ENCODE results near the gene ABAT.
"Not testable (repeated sequence)": the region's sequence is repeated elsewhere in the genome, so short reads cannot be mapped to it uniquely, and the experiment has no call there.

Gene ABAT

DNA sequence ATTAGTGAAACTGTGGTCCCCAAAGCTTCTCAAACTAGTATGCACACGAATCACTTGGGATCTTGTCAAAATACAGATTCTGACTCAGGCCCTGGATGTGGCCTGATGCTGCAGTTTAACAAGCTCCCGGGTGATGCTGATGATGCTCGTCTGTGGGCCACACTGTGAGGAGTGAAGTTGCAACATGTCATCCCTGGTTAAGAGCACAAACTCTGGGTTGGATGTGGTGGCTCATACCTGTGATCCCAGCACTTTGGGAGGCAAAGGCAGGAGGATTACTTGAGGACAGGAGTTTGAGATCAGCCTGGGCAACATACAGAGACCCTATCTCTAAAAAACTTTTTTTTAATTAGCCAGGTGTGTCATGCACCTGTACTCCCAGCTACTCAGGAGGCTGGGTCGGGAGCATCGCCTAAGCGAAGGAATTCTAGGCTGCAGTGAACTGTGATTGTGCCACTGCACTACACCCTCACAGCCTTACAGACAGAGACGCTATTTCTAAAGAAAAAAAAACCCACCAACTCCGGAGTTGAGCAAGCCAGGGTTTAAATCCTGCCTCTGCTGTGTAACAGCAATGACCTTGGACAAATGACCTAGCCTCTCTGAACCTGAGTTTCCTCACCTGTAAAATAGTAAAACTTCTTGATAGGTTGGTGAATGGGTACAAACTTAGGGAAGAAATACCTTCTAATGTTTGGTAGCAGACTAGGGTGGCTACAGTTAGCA lies 24.4 kb upstream of the ABAT start:
- no peak for DNase-seq

DNA sequence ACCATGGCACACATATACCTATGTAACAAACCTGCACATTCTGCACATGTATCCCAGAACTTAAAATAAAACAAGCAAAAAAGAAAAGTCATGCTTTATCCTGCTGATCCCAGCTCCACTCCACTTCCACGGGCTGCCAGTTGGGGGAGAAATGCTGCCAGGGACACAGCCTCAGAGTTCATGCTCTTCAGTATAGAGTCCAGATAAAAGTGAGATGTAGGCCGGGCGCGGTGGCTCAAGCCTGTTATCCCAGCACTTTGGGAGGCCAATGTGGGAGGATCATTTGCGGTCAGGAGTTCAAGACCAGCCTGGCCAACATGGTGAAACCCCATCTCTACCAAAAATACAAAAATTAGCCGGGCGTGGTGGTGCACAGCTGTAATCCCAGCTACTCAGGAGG lies 22.5 kb upstream of the ABAT start:
- not testable (repeated sequence) for DNase-seq

DNA sequence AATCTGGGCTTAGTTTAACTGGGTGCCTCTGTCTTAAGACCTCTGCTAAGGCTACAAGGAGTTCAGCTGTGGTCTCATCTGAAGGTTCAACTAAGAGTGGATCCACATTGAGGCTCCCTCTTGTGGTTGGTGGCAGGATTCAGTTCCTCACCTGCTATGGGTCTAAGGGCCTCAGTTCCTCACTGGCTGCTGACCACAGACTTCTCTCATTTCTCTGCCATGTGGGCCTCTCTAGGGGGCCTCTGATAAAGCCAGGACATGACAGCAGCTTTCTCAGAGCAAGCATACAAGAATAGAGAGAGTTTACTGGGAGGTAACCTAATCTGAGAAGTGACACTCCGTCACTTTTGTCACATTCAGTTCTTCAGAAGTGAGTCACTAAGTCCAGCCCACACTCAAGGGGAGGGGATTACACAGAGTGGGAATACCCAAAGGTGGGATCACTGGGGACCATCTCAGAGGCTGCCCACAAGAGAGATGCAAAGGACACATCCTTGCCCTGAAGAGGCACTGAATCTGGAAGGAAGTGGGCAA lies 19.2 kb upstream of the ABAT start:
- no peak for DNase-seq

DNA sequence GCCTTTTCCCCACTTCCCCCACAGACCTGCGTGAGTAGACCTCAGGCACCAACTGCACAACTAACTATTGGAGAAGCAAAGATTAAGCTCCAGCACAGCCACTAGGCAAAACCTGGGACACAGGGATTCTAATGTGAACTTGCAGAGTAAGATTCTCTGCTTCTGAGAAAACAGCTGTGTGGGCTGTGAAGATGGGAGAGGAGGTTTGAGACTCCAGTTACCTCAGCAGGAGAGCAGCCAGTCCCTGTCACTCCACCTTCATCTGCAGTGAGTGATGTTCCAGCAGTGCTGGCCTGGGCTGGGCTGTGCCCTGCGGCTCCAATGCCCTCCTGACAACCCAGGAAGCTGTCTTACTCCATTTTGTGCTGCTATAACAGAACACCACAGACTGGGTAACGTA lies 18.0 kb upstream of the ABAT start:
- DNase-seq = no peak

DNA sequence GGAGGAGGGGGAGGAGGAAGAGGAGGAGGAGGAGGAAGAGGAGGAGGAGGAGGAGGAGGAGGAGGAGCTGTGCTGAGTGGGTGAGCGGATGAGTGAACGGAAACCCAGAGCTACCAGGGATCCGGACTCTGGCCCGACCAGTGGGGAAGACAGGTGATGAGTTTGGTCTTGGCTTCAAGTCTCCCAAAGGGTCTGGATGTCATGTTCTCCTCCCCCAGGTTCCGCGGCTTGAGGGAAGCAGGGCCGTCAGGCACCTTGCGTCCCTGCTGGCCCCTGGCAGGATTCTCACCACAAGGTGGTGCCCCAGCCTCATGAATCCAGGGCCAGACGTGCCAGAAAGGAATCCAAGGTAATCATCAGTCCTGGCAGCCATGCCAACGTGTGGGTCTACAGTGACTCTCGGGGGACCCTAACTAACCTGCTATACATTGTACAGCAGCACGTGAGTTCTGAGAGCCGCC lies 13.5 kb upstream of the ABAT start:
- peak; percentile 50 for DNase-seq

DNA sequence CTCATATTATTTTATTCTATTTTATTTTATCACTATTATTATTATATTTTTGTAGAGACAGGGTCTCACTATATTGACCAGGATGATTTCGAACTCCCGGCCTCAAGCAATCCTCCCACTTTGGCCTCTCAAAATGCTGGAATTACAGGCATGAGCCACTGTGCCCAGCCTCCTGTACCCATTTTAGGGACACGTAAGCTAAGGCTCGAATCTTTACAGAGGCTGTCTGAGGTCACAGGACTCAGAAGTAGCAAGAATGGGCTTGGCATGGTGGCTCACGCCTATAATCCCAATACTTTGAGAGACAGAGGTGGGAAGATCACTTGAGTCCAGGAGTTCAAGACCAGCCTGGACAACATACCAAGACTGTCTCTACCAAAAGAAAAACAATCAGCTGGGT lies 12.7 kb upstream of the ABAT start:
- DNase-seq = no peak

DNA sequence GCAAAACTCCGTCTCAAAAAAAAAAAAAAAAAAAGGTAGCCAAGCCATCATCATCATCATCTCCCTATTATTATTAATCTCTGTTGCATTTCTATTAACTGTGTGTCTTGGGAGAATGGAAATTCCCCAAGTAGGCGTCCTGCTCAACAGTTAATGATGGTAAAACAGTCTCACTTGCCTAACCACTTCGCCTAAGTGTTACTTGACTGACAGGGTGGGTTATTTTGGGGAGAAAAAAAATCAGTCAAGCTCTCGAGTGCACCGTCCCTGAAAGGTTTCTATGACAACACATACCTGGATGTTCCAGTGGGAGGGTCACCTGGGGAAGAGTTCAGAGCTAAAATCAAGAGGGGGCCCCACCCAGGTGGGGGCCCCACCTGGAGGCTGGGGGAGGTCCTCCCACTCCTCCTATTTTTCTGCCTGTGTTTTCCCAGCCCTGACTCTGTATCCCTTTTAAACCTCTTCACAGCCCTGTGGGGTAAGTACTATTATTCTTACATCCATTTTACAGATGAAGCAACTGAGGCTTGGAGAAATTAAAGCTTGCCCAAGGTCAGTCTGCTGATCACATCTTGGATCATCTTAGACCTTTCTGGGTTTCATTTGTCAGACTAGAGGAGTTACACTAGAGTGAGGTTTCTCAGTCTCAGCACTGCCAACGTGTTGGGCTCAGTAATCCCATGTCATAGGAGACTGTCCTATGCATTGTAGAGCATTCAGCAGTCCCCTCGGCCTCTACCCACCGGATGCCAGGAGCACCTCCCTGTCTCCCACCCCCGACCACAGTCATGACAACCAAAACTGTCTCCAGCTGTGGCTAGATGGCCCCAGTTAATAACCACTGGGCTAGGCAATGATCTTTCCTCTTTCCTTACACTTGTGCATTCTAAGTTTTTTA lies 11.0 kb upstream of the ABAT start:
- no peak for DNase-seq

DNA sequence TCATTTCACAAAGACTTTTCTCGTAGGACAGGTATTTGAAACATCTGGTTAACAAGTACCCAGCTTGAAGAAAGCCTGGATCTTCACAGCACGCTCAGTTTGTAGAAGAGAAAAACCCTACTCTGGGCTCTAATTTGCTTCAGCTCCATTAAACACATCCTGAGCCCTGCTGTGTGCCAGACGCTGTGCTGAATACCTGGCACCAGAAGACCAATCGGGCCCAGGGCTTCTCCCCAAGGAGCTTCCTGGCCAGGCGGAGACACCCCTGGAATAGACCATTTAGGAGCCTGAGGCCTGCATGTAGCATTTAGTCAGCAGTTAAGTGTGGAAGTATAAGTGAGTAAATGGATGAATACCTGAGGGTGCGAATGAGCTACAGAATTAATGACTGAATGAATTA lies 8.9 kb upstream of the ABAT start:
- DNase-seq = no peak

DNA sequence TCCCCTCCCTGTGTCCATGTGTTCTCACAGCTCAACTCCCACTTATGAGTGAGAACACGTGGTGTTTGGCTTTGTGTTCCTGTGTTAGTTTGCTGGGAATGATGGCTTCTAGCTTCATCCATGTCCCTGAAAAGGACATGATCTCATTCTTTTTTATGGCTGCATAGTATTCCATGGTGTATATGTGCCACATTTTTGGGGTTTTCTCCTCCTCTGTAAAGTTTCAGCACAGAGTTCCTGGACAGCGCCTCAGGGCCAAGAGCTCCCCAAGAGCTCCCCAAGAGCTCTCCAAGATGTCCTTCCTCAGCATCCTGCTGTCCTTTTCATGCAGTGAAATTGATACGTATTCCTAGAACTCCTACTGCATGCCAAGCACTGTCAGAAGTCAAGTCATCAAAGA lies 6.9 kb upstream of the ABAT start:
- no peak for DNase-seq

DNA sequence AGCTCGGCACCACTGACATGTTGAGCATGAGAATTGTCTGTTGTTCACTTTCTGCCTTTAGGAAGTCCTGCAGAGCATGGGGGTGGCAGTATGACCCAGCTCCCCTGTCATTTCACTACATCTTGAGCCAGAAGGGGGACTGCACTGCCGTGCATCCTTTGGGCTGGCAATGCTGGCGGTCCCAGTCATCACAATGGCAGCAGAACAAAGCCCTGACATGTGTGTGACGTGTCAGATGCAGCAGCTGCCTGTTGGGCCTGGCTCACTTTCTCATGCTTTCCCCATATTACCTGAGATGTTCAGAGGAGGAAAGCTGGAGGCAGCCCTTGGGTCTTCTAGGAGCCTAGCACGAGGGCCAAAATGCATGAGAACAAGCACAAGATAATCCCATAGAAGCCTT lies 6.3 kb upstream of the ABAT start:
- DNase-seq = no peak

DNA sequence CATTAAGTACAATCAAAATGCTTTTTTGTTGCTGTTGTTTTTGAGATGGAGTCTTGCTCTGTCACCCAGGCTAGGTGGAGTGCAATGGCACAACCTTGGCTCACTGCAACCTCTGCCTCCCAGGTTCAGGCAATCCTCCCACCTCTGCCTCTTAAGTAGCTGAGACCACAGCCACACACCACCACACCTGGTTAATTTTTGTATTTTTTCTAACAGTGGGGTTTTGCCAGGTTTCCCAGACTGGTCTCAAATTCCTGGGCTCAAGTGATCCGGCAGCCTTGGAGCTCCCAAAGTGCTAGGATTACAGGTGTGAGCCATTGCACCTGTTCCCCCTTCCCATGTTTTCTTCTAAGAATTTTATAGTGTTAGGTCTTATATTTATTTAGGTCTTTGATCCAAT lies 4.9 kb upstream of the ABAT start:
- no peak for DNase-seq

DNA sequence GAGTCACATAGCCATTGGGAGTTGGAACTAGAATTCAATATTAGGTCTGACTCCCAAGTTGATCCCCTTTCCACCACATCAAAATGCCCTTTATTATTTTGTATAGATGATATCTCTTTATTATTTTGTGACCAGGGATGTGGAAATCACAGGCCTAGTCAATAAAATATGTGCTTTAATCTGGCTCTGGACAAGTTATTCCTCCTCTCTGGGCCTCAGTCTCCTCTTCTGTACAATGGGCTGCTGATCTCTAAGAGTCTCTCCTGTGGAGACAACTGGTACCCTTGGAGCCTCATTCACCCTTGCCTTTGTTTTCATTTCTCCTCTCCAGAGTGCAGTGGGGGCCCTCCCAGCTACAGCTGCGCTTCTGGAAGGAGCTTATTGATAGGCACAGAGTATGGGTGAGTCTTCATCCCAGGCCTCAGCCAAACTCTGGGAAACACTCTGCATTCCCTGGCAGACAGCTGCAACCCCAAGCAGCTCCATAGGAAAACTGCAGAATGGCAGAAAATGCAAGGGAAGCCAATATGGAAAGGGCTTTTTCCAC lies 4.3 kb upstream of the ABAT start:
- DNase-seq = no peak

DNA sequence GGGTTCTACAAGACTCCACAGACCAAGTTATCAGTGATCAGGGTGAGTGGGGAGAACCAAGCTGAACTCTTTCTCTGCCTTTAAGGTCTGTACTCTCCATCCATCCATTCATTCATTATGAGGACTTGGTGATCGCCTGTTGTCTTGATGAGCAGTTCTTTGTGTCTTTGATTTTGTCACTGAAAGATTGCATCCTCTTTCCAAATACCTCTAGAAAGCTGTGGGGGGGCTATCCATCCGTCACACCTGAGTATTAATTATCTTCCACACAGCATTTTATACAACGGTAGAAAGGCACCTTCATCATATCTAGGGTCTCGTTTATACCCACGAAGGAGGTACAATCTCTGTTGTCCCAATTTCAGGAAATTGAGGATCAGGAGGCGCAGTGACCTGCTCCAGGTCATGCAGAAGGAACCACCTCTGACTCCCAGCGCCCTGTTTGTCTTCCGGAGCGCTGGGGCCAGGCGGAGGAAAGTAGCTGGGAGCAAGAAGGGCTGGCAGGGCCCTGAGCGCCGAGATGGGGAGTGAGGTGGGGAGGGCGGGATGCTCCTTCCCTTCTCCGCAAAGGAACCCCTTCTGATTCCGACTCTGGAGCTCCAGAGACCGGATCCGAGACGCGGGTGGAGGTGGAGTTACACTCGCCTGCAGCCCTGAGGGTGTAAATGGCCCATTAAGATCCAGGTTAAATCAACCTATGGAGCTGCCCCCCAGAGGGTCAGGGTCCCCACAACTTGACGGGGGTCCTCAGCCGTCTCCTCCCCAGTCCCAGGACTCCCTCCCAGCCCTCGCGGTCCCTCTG lies 605 bp upstream of the ABAT start:
- no peak for DNase-seq

DNA sequence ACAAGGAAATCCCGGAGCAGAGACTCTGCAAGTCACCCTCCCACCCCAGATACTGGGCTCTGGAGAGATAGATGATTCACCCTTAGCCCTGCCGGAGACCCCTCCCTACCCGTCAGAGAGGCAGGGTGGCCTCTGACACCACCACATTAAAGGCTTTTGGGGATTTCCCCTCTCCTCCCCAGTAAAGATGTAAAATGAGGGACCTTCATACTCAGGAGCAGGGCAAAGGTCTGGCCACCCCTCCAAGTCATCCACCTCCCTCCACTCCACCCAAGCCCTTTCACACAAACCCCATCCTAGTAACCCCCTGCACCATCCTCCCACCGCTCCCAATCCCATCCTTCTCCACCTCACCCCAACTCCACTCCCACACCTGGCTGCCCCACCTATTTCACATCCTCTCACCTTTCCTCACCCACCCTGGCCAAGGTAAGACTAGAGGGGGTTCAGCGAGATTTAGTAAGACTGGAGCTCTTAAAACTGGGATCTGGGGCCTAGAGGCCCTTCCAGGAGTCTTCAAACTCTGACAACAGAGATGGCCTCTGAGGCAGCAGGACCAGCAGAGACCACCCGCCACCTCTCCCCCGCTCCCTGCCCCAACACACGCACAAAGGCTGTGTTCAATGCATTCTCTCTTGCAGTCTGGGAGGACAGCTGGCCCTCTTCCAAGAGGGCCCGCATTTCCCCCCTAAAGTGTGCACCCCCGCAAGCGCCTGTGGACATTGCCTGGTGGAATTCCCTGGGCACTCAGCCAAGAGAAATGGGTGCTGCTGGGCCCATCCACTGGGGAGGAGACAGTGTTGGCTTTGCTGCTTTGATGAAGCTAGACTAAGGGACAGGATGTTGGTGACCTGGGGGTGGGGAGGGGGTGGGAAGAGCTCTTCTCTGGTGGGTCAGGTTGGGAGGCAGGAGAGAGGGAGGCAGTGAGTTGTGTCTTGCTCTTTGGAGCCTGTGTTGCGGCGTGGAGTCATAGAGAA lies 1.1 kb downstream of the ABAT start:
- DNase-seq = peak; percentile 9

DNA sequence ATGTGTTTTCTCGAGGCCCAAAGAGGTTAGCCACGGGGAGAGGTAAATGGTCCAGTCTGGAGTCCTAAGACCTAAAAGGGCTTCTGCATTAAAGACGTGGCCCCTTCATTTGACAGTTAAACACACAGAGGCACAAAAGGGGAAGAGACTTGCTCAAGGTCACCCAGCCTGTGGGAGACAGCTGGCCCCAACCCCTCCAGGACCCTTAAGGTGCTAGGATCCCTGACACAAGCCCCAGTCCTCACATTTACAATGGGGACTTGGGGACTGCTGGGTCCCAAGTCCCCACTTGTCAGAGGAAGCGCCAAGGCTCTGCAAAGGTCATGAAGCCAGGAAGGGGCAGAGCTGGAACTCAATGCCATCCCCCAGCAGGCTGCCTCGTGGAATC lies 1.7 kb downstream of the ABAT start:
- DNase-seq = no peak

DNA sequence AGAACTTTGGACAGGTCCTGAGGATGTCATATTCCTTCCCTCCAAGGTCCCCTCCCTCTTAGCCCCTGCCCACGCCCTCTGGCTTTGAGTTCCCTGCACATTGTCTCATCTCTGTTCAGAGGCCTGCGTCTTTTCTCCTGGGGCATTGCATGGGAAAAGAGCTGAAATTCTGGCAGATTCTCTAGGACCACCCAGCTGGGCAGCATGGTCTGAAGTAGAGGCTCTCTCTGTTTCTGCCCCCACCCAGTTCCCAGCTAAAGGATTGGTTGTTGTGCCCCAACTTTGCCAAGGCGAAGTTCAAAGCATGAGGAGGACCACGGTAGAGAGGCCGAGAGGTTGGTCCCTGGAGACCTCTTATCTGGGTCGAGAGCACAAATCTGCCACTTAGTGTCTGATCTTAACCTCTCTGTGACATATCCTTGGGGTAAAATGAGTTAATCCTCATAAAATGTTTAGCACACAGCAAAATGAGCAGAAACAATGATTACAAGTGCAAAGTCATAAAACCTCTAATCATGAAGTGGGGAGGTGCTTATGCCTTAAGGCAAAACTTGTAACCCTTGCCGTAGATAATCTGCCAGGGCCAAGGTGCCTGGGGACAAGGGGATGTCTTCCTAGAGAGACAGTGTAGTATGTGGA lies 2.4 kb downstream of the ABAT start:
- no peak for DNase-seq

DNA sequence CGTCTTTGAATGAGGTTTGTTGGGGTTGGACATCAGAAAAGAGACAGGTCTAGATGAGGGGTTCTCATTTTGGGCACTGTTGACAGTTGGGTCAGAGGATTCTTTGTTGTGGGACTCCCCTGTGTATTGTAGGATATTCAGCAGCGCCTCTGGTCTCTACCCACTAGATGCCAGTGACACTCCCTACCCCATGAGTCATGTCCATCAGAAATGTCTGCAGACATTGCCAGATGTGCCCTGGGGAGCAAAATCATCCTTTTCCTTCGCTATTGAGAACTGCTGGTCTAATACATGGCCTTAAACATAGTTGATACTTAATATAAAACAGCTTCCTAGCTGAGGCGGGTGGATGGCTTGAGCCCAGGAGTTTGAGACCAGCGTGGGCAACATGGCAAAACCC lies 3.1 kb downstream of the ABAT start:
- no peak for DNase-seq

DNA sequence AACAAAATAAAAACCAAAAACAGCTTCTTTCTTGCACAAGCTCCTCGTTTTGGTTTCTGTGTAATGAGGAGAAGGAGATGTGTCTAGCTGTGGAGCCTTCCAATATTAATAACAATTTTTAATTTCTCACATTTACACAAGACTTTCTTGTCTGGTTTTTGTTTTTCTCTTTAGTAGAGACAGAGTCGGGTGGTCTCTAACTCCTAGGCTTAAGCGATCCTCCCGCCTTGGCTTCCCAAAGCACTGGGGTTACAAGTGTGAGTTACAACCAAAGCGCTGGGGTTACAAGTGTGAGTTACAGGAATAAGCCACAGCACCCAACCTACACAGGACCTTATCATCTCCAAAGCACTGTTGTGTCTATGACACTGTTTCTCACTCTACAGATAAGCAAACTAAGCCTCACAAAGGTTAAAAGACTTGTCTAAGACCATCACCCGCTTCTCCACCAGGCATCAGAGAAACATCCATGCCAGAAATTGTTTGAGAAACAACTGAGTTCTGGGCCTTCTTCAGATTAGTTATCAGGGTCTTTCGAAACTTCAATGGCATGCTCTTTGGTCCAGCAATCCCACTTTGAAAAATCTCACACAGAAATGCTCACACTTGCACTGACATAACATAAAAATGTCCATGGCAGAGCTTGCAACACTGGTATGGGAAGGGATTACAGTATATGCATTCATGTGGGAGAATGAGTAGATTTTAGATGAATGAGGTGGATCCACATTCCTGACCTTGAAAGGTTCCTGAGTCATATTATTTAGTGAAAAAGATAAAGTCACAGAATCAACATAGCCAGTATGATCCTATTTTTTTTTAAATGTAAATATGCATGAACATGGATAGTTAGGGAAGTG lies 3.9 kb downstream of the ABAT start:
- no peak for DNase-seq

DNA sequence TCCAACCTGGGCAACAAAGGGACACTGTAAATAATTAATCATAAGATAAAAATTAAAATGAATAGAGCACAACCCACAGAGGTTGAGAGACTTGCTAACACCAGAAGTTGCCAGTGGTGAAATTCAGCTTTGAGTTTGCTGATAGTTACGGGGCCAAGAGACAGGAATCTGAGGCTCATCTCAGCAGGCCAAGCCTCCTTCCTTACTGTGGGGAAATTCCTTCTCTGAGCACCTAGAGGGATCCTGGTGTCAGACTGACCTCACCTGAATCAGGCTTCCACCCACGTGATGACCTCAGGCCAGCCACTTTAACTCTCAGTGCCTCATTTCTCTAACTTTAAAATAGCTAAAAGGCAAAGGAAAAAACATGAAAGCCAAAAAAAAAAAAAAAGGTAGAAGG lies 4.7 kb downstream of the ABAT start:
- DNase-seq = no peak

All from NCI-H1105 treated with DMSO at 0.1 percent for 48 hours (cell line).